ENCODE data around the gene LYG1.

The LYG1 gene

DNA sequence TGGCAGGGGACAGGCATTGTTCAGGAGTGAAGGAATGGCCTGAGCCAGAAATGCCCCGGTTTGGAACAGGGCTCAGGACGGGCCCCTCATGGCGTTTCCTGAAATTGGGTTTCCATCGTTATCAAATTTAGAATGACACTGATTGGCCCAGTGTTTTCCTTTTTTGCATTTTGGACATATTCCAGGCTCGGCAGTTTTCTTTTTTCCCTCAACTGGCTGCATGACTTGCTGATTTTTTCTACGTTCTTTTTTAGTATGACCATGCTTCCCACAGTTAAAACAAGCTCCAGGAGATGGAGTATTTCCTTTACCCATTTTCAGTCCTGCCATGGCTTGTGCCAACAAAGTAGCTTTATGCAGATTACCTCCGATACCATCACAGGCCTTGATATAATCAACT lies 25.1 kb downstream of the LYG1 start:
- no peak for DNase-seq (ENCODE audit: low read depth, low spot score)

DNA sequence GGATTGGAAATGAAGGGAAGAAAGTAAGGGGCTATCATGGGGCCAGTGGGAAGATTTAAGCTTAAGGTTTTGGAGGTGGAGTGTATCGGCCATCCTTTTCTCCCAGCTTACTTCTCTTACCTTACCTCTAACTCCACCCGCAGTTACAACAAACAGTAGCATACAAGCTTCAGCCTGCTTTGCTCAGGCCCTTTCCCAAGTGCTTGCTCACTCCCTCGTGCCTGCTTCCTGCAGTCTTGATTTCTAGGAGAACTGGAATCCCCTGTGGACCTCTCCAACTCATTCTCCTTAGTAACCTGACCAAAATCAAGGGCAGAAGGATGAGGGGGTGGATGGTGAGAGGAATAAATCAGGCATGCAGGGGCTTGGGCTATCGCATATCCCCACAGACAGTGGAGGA lies 39.8 kb downstream of the LYG1 start:
- DNase-seq (ENCODE audit: low read depth, low spot score): no peak

DNA sequence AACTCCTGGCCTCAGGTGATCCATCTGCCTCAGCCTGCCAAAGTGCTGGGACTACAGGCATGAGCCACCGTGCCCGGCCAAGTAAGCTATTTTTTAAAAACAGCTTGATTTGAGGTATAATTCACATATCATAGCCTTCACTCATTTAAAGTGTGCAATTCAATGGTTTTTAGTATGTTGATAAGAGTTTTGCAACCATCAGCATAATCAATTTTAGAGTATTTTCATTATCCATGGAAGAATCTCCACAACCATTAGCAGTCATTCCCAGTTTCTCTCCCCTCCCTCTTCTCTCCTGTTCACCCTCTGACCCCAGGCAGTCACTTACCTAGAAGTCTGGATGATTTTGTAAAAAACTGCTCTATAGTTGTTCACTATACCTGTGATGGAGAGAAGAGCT lies 40.8 kb downstream of the LYG1 start:
- DNase-seq (ENCODE audit: low read depth, low spot score): no peak

DNA sequence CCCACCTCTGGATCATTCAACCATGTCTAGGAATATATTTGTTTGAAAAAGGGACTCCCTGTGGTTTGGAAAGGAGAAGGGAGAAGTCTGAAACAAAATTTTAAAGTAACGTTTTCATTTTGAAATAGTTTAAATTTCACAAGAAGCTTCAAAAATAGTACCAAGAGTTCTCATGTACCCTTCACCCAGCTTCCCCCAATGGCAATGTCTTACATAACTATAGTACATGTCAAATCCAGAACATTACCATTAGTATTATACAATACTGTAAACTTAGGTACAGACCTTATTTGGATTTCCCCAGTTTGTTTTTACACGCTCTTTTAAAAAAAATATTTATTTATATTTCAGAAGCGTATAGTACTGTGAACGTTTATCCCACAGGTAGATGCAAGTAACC lies 41.5 kb downstream of the LYG1 start:
- DNase-seq (ENCODE audit: low read depth, low spot score): no peak

DNA sequence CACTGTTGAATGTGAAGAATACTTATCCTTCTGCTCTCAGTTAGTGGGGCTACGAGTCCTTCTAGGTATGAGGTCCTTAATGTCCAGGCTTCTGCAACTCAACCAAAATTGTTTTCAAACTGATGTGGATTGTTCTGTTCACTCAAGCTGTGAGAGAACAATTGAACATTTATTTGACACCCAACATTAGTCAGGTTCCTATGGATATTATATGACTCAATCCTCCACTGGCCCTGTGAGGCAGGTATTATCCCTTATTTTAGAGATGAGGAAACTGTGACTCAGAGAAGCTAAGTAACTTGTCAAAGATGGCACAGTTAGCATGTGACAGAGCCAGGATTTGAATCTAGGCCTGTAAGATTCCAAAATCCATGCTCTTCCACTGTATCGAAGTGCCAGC lies 44.3 kb downstream of the LYG1 start:
- no peak for DNase-seq (ENCODE audit: low read depth, low spot score)

DNA sequence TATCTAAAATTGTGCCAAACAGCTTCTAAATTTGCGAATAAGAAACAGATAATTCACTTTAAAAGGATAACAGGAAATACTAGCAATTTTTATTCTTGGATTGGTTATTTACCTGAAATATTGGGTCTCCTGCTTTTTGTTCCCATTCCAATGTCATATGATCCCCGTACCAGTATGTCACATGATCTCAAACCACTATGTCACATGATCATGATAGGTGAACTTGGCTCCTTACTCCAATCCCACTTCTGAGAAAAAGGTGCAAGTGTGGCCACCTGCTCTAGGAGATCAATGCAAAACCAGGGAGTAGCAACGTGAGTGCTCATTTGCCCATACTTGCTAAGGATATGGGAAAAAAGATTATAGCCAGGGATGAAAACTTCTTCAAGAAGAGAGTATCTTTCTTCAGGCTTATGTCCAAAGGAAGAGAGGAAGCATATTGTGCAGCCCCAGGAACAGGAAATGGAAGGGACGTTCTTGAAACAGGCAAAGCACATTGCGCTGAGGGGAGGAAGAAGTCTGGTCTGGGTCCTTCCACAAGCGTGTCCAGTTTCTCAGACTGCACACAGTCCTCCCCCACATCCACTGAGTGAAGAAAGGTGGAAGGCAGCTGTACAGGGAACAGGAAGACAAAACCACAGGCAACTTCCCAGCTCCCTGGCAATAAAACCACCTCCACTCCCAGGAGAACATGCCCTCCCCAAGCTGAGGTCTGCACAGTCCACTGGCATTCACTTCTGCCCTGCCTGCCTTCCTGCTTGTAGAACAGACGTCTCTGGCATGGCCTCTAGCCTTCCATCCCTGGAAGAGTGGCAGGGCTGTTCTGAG lies 45.3 kb downstream of the LYG1 start, which contains the start of gene LYG2:
Gene LYG2, minus strand, starts transcription at position 176 of the 828 bp plus-strand sequence. CDS start 1,406 bp downstream, outside the sequence.
- no peak for DNase-seq (ENCODE audit: low read depth, low spot score)

DNA sequence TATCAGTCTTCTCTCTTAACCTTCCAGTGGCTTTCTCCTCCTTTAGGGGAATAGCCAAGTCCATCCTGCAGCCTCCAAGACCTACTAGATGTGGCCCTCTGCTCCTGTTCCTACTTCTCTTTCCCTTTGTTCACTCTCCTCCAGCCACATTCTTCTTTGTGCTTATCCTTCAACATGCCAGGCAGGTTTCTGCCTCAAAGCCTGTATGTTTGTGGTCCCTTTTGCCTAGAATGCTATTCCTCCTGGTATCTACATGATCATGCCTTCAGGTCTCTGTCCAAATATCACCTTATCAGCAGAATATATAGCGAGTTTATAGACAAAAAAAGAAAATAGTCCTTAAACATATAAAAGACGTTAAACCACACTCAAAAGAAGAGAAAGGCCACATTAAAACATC lies 51.0 kb downstream of the LYG1 start:
- no peak for DNase-seq (ENCODE audit: low read depth, low spot score)

DNA sequence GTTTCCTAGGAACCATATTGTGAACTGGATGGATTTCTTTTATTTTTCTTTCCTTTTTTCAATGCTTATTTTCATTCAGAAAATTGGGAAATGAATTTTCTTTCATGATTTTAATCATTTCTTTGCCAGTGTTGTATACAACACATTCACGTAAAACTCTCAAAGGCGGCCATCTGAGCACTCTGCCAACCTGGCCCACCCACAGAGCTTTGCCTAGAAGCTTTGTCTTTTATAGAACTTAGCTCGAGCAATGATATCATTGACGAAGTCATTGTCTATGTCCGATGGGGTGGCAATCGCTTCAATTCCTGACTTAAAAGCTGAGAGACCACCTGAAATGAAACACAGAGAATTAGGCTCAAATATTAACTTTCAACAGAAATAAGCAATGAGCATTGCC lies 58.8 kb downstream of the LYG1 start:
- DNase-seq (ENCODE audit: low read depth, low spot score): no peak

DNA sequence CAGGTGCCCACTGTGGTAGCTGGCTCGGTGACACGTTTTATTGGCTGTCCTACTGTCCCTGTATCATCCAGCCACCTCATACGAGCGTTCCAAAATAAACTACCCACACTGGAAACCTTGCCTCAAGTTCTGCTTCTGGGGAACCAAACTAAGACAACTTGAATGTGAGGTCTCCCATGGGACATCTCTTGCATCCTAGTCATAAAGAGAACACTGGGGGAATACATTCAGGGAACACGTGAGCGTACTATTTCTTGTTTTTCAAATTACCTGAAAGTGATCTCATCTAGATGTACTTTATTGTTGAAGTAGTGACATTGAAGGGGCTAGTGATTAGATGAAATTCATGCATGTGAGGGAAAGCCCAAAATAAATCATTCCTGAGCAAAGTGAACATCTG lies 60.6 kb downstream of the LYG1 start:
- no peak for DNase-seq (ENCODE audit: low read depth, low spot score)

DNA sequence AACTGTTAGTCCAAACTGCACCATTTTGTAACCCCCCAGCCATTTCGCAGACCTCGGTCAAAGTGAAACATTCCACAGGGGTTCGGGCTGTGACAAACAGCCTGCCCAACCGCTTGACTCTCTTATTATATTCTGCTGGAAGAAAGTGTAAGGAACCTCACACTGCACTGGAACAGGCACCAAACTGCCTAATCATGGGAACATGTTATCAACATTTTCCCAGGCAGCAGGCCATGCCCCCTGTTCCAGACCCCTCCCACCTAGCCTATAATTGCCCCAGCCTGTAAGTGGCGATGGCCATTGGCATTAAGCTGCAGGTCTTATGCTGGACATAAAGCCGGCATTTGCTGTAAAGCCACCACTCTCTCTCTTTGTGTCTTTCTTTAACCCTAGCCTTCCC lies 62.4 kb downstream of the LYG1 start:
- DNase-seq (ENCODE audit: low read depth, low spot score): no peak

All from brain pericyte (primary cell).